Brain microvascular endothelial cell (primary cell): ENCODE data around the gene GRIPAP1.

Source experiments
- DNase-seq: peaks from one replicate; pipeline ENCODE4 v3.0.0-alpha.2; 2020
- H3K27ac ChIP-seq: fragments of 250-450 bp; sonication (Bioruptor Pico); 2 replicates; pipeline ENCODE4 v1.5.1; 2020; ENCODE audit warnings: mild to moderate bottlenecking, moderate library complexity
- H3K27me3 ChIP-seq: fragments of 250-450 bp; sonication (Bioruptor Pico); replicated peaks from 2 replicates; pipeline ENCODE4 v1.5.1; 2020; ENCODE audit warnings: mild to moderate bottlenecking
- H3K36me3 ChIP-seq: fragments of 250-450 bp; sonication (Bioruptor Pico); replicated peaks from 2 replicates; pipeline ENCODE4 v1.5.1; 2020; ENCODE audit warnings: mild to moderate bottlenecking
- H3K4me3 ChIP-seq: 2 replicates; pipeline ENCODE4 v1.5.1; 2011; ENCODE audit warnings: low read depth, mild to moderate bottlenecking, control low read depth, low read length, moderate library complexity
- CTCF ChIP-seq: IDR thresholded peaks from 2 replicates; pipeline ENCODE4 v1.5.1; 2011; ENCODE audit warnings: low read depth, mild to moderate bottlenecking, moderate library complexity, low read length, control low read depth, inconsistent platforms; ENCODE audit errors: missing control alignments
- in situ Hi-C: cut with HindIII; loops from 2 replicates; pipeline ENCODE4 v1.10.0; 2017; ENCODE audit warnings: low sequenced_read_pairs, low pct_ligation_motif_present

GRIPAP1 gene

GRCh38 chrX:48934581-48935300 is 67.3 kb downstream of the GRIPAP1 start:
- TF ChIP-seq CTCF, result no peak
- peaks cover 5% of the 10 kb centered on the region for H3K36me3 ChIP-seq
- DNase-seq, result no peak
- in situ Hi-C loops, result no loop called here
- no peak overlapping the region for H3K27ac ChIP-seq
- no peaks in the 10 kb centered on the region for H3K27me3 ChIP-seq
- no peak overlapping the region for H3K4me3 ChIP-seq

GRCh38 chrX:48933757-48934156 is 68.3 kb downstream of the GRIPAP1 start:
- no peak overlapping the region for H3K4me3 ChIP-seq

GRCh38 chrX:48927736-48928382 is 74.2 kb downstream of the GRIPAP1 start:
- no peak overlapping the region for H3K4me3 ChIP-seq
- no peak for TF ChIP-seq CTCF
- H3K27ac ChIP-seq, result no peak overlapping the region
- H3K36me3 ChIP-seq, result peaks cover 7% of the 10 kb centered on the region
- DNase-seq, result no peak
- in situ Hi-C loops, result no loop called here
- H3K27me3 ChIP-seq, result no peaks in the 10 kb centered on the region

More at GRCh38 chrX:48933757-48934156, 68.3 kb downstream of the GRIPAP1 start:
- Histone ChIP-seq H3K27me3 (no peaks in the 10 kb centered on the region), H3K36me3 (peaks cover 5% of the 10 kb centered on the region), H3K27ac (no peak overlapping the region)
- DNase-seq, result no peak
- TF ChIP-seq CTCF, result no peak
- in situ Hi-C loops, result no loop called here

GRCh38 chrX:48927123-48927522 is 74.9 kb downstream of the GRIPAP1 start:
- Histone ChIP-seq H3K27ac (no peak overlapping the region), H3K27me3 (no peaks in the 10 kb centered on the region), H3K4me3 (no peak overlapping the region), H3K36me3 (peaks cover 7% of the 10 kb centered on the region)
- in situ Hi-C loops, result no loop called here
- TF ChIP-seq CTCF, result no peak
- DNase-seq, result no peak

GRCh38 chrX:48924270-48924669 is 77.8 kb downstream of the GRIPAP1 start:
- H3K4me3 ChIP-seq, result no peak overlapping the region
- DNase-seq, result no peak
- in situ Hi-C loops, result no loop called here
- peaks cover 7% of the 10 kb centered on the region for H3K36me3 ChIP-seq
- no peak for TF ChIP-seq CTCF
- no peaks in the 10 kb centered on the region for H3K27me3 ChIP-seq
- no peak overlapping the region for H3K27ac ChIP-seq
